IMR-90 (cell line): Measurements from ENCODE around the gene MOCOS. TPM values are rescaled to one million over a fixed set of nuclear protein-coding genes. Genes with fewer than 3 reads are reported as not detected.

ENCODE experiments used
- ATAC-seq: fragments of 200-7000 bp; cut with Tn5 transposase; 2 replicates; pipeline ENCODE4 v1.9.1; 2020; ENCODE audit warnings: low read depth, mild to moderate bottlenecking, moderate library complexity
- BruUV-seq: library from RNA; stranded (reverse); fragments of 400-500 nt; replicated peaks from 2 replicates; lab custom pipeline; 2021; lab: Mats Ljungman, UMichigan
- CTCF ChIA-PET: fragments of 300-600 bp; formaldehyde crosslinking; extraction: SDS; loops from one replicate; lab custom pipeline; 2021; ENCODE audit warnings: antibody characterized with exemption; lab: Yijun Ruan, JAX
- POLR2A ChIA-PET: fragments of 300-600 bp; sonication (Branson Sonifier 250); formaldehyde crosslinking; loops from one replicate; lab custom pipeline; 2022; ENCODE audit warnings: antibody characterized with exemption; ENCODE audit not compliant: unreplicated experiment; lab: Charles Lee
- DNase-seq: peaks from one replicate; pipeline ENCODE4 v3.0.0; 2013
- H2AFZ ChIP-seq: replicated peaks from 2 replicates; pipeline ENCODE3; 2013; ENCODE audit warnings: low read length, mild to moderate bottlenecking; ENCODE audit not compliant: poor library complexity
- H2AK5ac ChIP-seq: 2 replicates; pipeline ENCODE4 v1.6.1; 2013; ENCODE audit warnings: low read depth, low read length, inconsistent platforms
- H2AK9ac ChIP-seq: replicated peaks from 2 replicates; pipeline ENCODE3; 2013; ENCODE audit warnings: mild to moderate bottlenecking, low read depth, low read length, moderate library complexity; ENCODE audit not compliant: poor library complexity
- H2BK120ac ChIP-seq: 2 replicates; pipeline ENCODE4 v1.6.1; 2013; ENCODE audit warnings: low read depth, low read length, inconsistent platforms
- H2BK15ac ChIP-seq: 3 replicates; pipeline ENCODE4 v1.6.1; 2013; ENCODE audit warnings: low read depth, low read length, inconsistent platforms
- H2BK20ac ChIP-seq: 2 replicates; pipeline ENCODE4 v1.6.1; 2013; ENCODE audit warnings: low read depth, mild to moderate bottlenecking, inconsistent platforms, low read length, moderate library complexity
- H2BK5ac ChIP-seq: 2 replicates; pipeline ENCODE4 v1.6.1; 2013; ENCODE audit warnings: mild to moderate bottlenecking, low read depth, low read length, inconsistent platforms; ENCODE audit not compliant: poor library complexity, severe bottlenecking
- H3K14ac ChIP-seq: replicated peaks from 2 replicates; pipeline ENCODE4 v1.6.1; 2013; ENCODE audit warnings: low read depth, low read length, inconsistent platforms
- H3K18ac ChIP-seq: 2 replicates; pipeline ENCODE4 v1.6.1; 2013; ENCODE audit warnings: low read depth, low read length, control low read depth
- H3K23ac ChIP-seq: 2 replicates; pipeline ENCODE4 v1.6.1; 2013; ENCODE audit warnings: low read depth, low read length, inconsistent platforms
- H3K27ac ChIP-seq: 2 replicates; pipeline ENCODE4 v1.5.1; 2013; ENCODE audit warnings: mild to moderate bottlenecking, control low read depth, low read length; ENCODE audit not compliant: insufficient read depth
- H3K27me3 ChIP-seq: 2 replicates; pipeline ENCODE4 v1.6.1; 2013; ENCODE audit warnings: low read length; ENCODE audit not compliant: control insufficient read depth, insufficient read depth
- H3K36me3 ChIP-seq: 2 replicates; pipeline ENCODE4 v1.6.1; 2013; ENCODE audit warnings: low read length, mixed read lengths; ENCODE audit not compliant: control insufficient read depth, insufficient read depth
- H3K4ac ChIP-seq: 2 replicates; pipeline ENCODE4 v1.6.1; 2013; ENCODE audit warnings: low read depth, low read length, inconsistent platforms
- H3K4me1 ChIP-seq: 2 replicates; pipeline ENCODE4 v1.6.1; 2013; ENCODE audit warnings: low read length, mixed read lengths; ENCODE audit not compliant: control insufficient read depth, insufficient read depth
- H3K4me2 ChIP-seq: 2 replicates; pipeline ENCODE4 v1.6.1; 2013; ENCODE audit warnings: low read depth, mild to moderate bottlenecking, control low read depth, low read length, moderate library complexity
- H3K4me3 ChIP-seq: 2 replicates; pipeline ENCODE4 v1.5.1; 2013; ENCODE audit warnings: low read depth, mild to moderate bottlenecking, control low read depth, low read length, moderate library complexity; ENCODE audit not compliant: insufficient read depth
- H3K56ac ChIP-seq: 2 replicates; pipeline ENCODE4 v1.6.1; 2013; ENCODE audit warnings: low read length, inconsistent platforms; ENCODE audit not compliant: insufficient read depth; ENCODE audit errors: extremely low read depth
- H3K79me1 ChIP-seq, 2 experiments: 2 replicates each; pipeline ENCODE4 v1.6.1; 2013; ENCODE audit warnings: low read length in 2 of 2, inconsistent platforms in 1 of 2, low read depth in 1 of 2
- H3K9ac ChIP-seq: 2 replicates; pipeline ENCODE4 v1.6.1; 2013; ENCODE audit warnings: low read depth, low read length, control low read depth
- H3K9me1 ChIP-seq: 2 replicates; pipeline ENCODE4 v1.6.1; 2013; ENCODE audit warnings: low read length, inconsistent platforms; ENCODE audit not compliant: insufficient read depth
- H3K9me3 ChIP-seq: 2 replicates; pipeline ENCODE4 v1.6.1; 2013; ENCODE audit warnings: low read length; ENCODE audit not compliant: control insufficient read depth, insufficient read depth
- H4K20me1 ChIP-seq: 2 replicates; pipeline ENCODE4 v1.6.1; 2013; ENCODE audit warnings: low read length, inconsistent platforms; ENCODE audit not compliant: insufficient read depth
- H4K5ac ChIP-seq: 2 replicates; pipeline ENCODE4 v1.6.1; 2013; ENCODE audit warnings: mild to moderate bottlenecking, low read depth, low read length, control low read depth
- H4K8ac ChIP-seq, 2 experiments: 2 replicates each; pipeline ENCODE4 v1.6.1; 2013; ENCODE audit warnings: low read depth in 2 of 2, low read length in 2 of 2, control low read depth in 1 of 2, inconsistent platforms in 1 of 2
- H4K91ac ChIP-seq: 2 replicates; pipeline ENCODE4 v1.6.1; 2013; ENCODE audit warnings: low read depth, low read length, inconsistent platforms; ENCODE audit not compliant: insufficient read depth
- BHLHE40 ChIP-seq: fragments of 150-350 bp; IDR thresholded peaks from 2 replicates; pipeline ENCODE4 v1.6.1; 2016; ENCODE audit warnings: mild to moderate bottlenecking, low read depth, low read length
- CEBPB ChIP-seq: IDR thresholded peaks from 2 replicates; pipeline ENCODE4 v1.6.1; 2012; ENCODE audit warnings: low read depth, low read length, improper control_type of control experiment
- CHD1 ChIP-seq: IDR thresholded peaks from 2 replicates; pipeline ENCODE4 v1.6.1; 2012; ENCODE audit warnings: low read depth, low read length, improper control_type of control experiment
- CTCF ChIP-seq: conservative IDR thresholded peaks from 2 replicates; pipeline ENCODE4 v1.5.1; 2012; ENCODE audit warnings: mild to moderate bottlenecking, low read depth, low read length, improper control_type of control experiment
- ELK1 ChIP-seq: fragments of 150-350 bp; IDR thresholded peaks from 2 replicates; pipeline ENCODE4 v1.6.1; 2016; ENCODE audit warnings: low read depth, mild to moderate bottlenecking, low read length, moderate library complexity, borderline replicate concordance
- FOS ChIP-seq: fragments of 150-350 bp; IDR thresholded peaks from 2 replicates; pipeline ENCODE4 v1.6.1; 2016; ENCODE audit warnings: low read depth, low read length
- MAFK ChIP-seq: IDR thresholded peaks from 2 replicates; pipeline ENCODE4 v1.6.1; 2012; ENCODE audit warnings: low read depth, low read length, improper control_type of control experiment
- MAZ ChIP-seq: IDR thresholded peaks from 2 replicates; pipeline ENCODE4 v1.6.1; 2012; ENCODE audit warnings: low read depth, mild to moderate bottlenecking, low read length, improper control_type of control experiment, moderate library complexity, borderline replicate concordance
- MXI1 ChIP-seq: IDR thresholded peaks from 2 replicates; pipeline ENCODE4 v1.6.1; 2012; ENCODE audit warnings: low read depth, mild to moderate bottlenecking, low read length, moderate library complexity, borderline replicate concordance
- NFE2L2 ChIP-seq: fragments of 150-350 bp; IDR thresholded peaks from 2 replicates; pipeline ENCODE4 v1.6.1; 2016; ENCODE audit warnings: low read depth, mild to moderate bottlenecking, low read length
- POLR2A ChIP-seq: IDR thresholded peaks from 2 replicates; pipeline ENCODE4 v1.6.1; 2012; ENCODE audit warnings: mild to moderate bottlenecking, low read depth, low read length
- RAD21 ChIP-seq: IDR thresholded peaks from 2 replicates; pipeline ENCODE4 v1.6.1; 2012; ENCODE audit warnings: low read length, improper control_type of control experiment
- RCOR1 ChIP-seq: IDR thresholded peaks from 2 replicates; pipeline ENCODE4 v1.6.1; 2012; ENCODE audit warnings: mild to moderate bottlenecking, low read length, improper control_type of control experiment; ENCODE audit not compliant: insufficient replicate concordance
- RFX5 ChIP-seq: IDR thresholded peaks from 2 replicates; pipeline ENCODE4 v1.8.0; 2012; ENCODE audit warnings: low read depth, mild to moderate bottlenecking, low read length, moderate library complexity
- SMC3 ChIP-seq: fragments of 150-350 bp; IDR thresholded peaks from 2 replicates; pipeline ENCODE4 v1.6.1; 2016; ENCODE audit warnings: low read depth, mild to moderate bottlenecking, antibody characterized with exemption, low read length, moderate library complexity
- USF2 ChIP-seq: fragments of 150-350 bp; IDR thresholded peaks from 2 replicates; pipeline ENCODE4 v1.6.1; 2017; ENCODE audit warnings: mild to moderate bottlenecking, antibody characterized with exemption, low read length, low read depth
- WGBS, 2 experiments: methylation state at CpG; one replicate each; pipeline versions ENCODE4 v1.1.5 to v1.1.7; 2013; ENCODE audit warnings: missing lambda C conversion rate in 2 of 2; ENCODE audit not compliant: insufficient read length in 1 of 2; ENCODE audit errors: extremely low coverage in 2 of 2; 5-methylcytosine and 5-hydroxymethylcytosine counted together
- dilution Hi-C: fragments of 300-500 bp; cut with HindIII; formaldehyde crosslinking; loops from one replicate; pipeline ENCODE4 v1.14.3; 2018; ENCODE audit warnings: low sequenced_read_pairs; ENCODE audit not compliant: unreplicated experiment
- in situ Hi-C: fragments of 300-500 bp; cut with MboI; formaldehyde crosslinking; loops from 3 replicates; pipeline ENCODE4 v1.14.3; 2019; ENCODE audit warnings: low sequenced_read_pairs, inconsistent platforms, mixed read lengths
- intact Hi-C: fragments of 100-400 bp; cut with micrococcal nuclease; formaldehyde crosslinking; loops from 2 replicates; pipeline ENCODE4 v1.10.0; 2022
- polyA plus RNA-seq, 3 experiments: library from polyadenylated mRNA; depleted of rRNA; stranded (reverse); fragments of >200 nt; gene quantifications; 2 replicates each; pipeline ENCODE4 v1.2.3, GENCODE V29; 2012; ENCODE audit warnings: low replicate concordance in 1 of 3
- total RNA-seq: library from RNA; depleted of rRNA; stranded (reverse); fragments of >200 nt; gene quantifications from 2 replicates; pipeline ENCODE4 v1.2.3, GENCODE V29; 2012

Gene MOCOS
- total and polyA plus RNA-seq, 2 of the 4 experiments (the other 2 are of a cell fraction) = 1.1 to 2.2 TPM

- peak overlapping the region; percentile 90; the same call in 2 of the 3 replicates for H2BK15ac ChIP-seq
- H3K79me1 ChIP-seq = peaks cover 10 to 37% of the 10 kb centered on the region in 2 experiments; a peak in 3 of 4 replicates
- peak overlapping the region; percentile 43 for H3K9ac ChIP-seq
- no CpG with 5 or more reads among the region's 2 CpGs for WGBS, 2 experiments
- peak overlapping the region; percentile 82 for H4K5ac ChIP-seq
- H3K14ac ChIP-seq = peak overlapping the region; percentile 97
- H3K27ac ChIP-seq = peak overlapping the region; percentile 97; the same call in 1 of the 2 replicates
- H3K56ac ChIP-seq = peak overlapping the region; percentile 71; the same call in 1 of the 2 replicates
- intact Hi-C loops (loop anchor here (2.0 kb wide), 1 partner anchor 19 kb away; no protein-coding TSS in a partner anchor), in situ Hi-C loops (no loop called here), dilution Hi-C loops (no loop called here)
- H2BK5ac ChIP-seq = peak overlapping the region; percentile 91
- no peak for ATAC-seq
- H2BK120ac ChIP-seq = peak overlapping the region; percentile 95
- H3K27me3 ChIP-seq = no peaks in the 10 kb centered on the region
- no peak for TF ChIP-seq CEBPB
- TF ChIP-seq USF2 = no peak
- no peak for TF ChIP-seq CHD1
- no peak for TF ChIP-seq RAD21
- no peak for TF ChIP-seq NFE2L2
- TF ChIP-seq RFX5 = no peak
- no peak for TF ChIP-seq ELK1
- TF ChIP-seq BHLHE40 = no peak
- no peak for TF ChIP-seq RCOR1
- TF ChIP-seq MAFK = no peak
- TF ChIP-seq MAZ = no peak
- no peak for TF ChIP-seq MXI1
- no peak for TF ChIP-seq SMC3
- no peak for TF ChIP-seq CTCF
- TF ChIP-seq FOS = no peak
- TF ChIP-seq POLR2A = no peak
- H3K4me2 ChIP-seq = peak overlapping the region; percentile 32; the same call in 1 of the 2 replicates
- peak overlapping the region; percentile 51 for H2AK9ac ChIP-seq
- H3K18ac ChIP-seq = peak overlapping the region; percentile 88
- H4K20me1 ChIP-seq = no peaks in the 10 kb centered on the region
- ChIA-PET POLR2A (no interaction called here), CTCF (no interaction called here)
- H3K4me3 ChIP-seq = no peak overlapping the region
- H3K4ac ChIP-seq = peak overlapping the region; percentile 97
- BruUV-seq = TSS peak; percentile 58
- peak overlapping the region; percentile 98; the same call in 1 of the 2 replicates for H3K23ac ChIP-seq
- H3K9me3 ChIP-seq = no peaks in the 10 kb centered on the region
- peaks cover 23% of the 10 kb centered on the region for H3K4me1 ChIP-seq
- H4K91ac ChIP-seq = peak overlapping the region; percentile 92
- peaks cover 11% of the 10 kb centered on the region for H3K9me1 ChIP-seq
- peak overlapping the region; percentile 93; the same call in 1 of the 2 replicates for H2AK5ac ChIP-seq
- H3K36me3 ChIP-seq = peaks cover 29% of the 10 kb centered on the region
- no peak overlapping the region for H2AFZ ChIP-seq
- peak overlapping the region; percentile 84 for H2BK20ac ChIP-seq
- DNase-seq = peak; percentile 13
- peak overlapping the region; percentile 5 to 98 for H4K8ac ChIP-seq
Measured at GRCh38 chr18:36153771-36154170, 33.5 kb upstream of the MOCOS start.
